AG10803 (cell line): ENCODE results near the gene FHL1.

Experiments
- DNase-seq: peaks from one replicate; pipeline ENCODE4 v3.0.0; 2010; ENCODE audit warnings: low read depth
- H3K4me3 ChIP-seq: 2 replicates; pipeline ENCODE4 v1.5.1; 2011; ENCODE audit warnings: mild to moderate bottlenecking, low read length, control low read depth
- CTCF ChIP-seq: conservative IDR thresholded peaks from 2 replicates; pipeline ENCODE4 v1.5.1; 2011; ENCODE audit warnings: mild to moderate bottlenecking, low read length, control low read depth, inconsistent platforms

FHL1 gene

GRCh38 chrX:136128743-136129142 lies 18.6 kb upstream of the FHL1 start:
- H3K4me3 ChIP-seq: no peak overlapping the region
- TF ChIP-seq CTCF: no peak
- DNase-seq: no peak

GRCh38 chrX:136130931-136131833 lies 16.2 kb upstream of the FHL1 start:
- no peak overlapping the region for H3K4me3 ChIP-seq
- DNase-seq: peak; percentile 83
- TF ChIP-seq CTCF: no peak

GRCh38 chrX:136138939-136139338 lies 8.4 kb upstream of the FHL1 start:
- no peak for DNase-seq
- H3K4me3 ChIP-seq: no peak overlapping the region
- TF ChIP-seq CTCF: no peak

- no peak overlapping the region for H3K4me3 ChIP-seq
- TF ChIP-seq CTCF: no peak
- DNase-seq: no peak
These were observed 5.8 kb upstream of the FHL1 start for GRCh38 chrX:136141569-136141968.

GRCh38 chrX:136142592-136142991 lies 4.7 kb upstream of the FHL1 start:
- no peak for TF ChIP-seq CTCF
- H3K4me3 ChIP-seq: no peak overlapping the region
- DNase-seq: no peak

GRCh38 chrX:136143711-136144110 lies 3.6 kb upstream of the FHL1 start:
- H3K4me3 ChIP-seq: no peak overlapping the region
- no peak for TF ChIP-seq CTCF
- no peak for DNase-seq
